GM18873 (cell line): ENCODE results near the gene RAB4A.
A peak's percentile ranks its signal among the peaks of the same experiment; 100 is the strongest.
"Not testable (repeated sequence)": the region's sequence is repeated elsewhere in the genome, so short reads cannot be mapped to it uniquely, and the experiment has no call there.

Experiments used
- ATAC-seq: cut with Tn5 transposase; IDR thresholded peaks from one replicate; pipeline ENCODE4 v1.9.1; 2021; ENCODE audit warnings: mild to moderate bottlenecking, moderate library complexity, moderate number of reproducible peaks; ENCODE audit not compliant: unreplicated experiment, low FRiP score

Gene RAB4A

GRCh38 chr1:229326601-229327000, 55.7 kb downstream of the RAB4A start:
- ATAC-seq: no peak

GRCh38 chr1:229327765-229328164, 56.9 kb downstream of the RAB4A start:
- ATAC-seq: not testable (repeated sequence)

DNA sequence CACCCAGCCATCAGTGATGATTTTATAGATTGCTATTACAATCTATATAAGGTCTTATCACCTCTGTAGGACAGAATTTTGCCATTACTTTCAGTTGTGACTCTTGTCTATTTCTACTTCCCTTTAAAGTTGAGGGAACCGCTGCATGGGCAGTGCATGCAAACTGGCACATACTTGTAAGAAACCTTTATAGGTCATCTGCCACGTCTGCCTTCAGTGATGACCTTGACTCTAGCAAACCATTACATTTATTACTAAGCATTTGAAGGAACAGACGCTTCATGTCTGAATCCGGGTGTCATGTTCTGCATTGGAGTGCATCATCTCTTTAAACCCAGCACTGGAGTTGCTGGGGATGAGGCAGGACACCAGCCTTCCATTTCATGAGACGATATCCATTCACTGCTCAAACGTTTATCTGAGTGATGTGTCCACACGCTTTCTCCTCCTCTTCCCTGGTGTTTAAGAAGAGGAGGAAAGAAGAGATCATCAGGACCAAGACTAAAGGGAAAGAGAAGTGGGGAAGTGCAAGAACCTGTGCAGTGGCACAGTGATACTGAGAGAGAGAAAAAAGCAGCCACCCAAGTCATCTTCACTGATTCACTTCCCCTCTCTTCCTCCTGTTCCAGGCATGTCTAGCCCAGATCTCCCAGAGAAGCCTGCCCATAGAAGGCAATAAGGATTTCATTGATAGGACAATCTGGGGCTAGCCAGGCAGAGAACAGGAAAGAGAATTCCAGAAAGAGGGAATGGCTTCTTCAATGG, 57.9 kb downstream of the RAB4A start:
- no peak for ATAC-seq

DNA sequence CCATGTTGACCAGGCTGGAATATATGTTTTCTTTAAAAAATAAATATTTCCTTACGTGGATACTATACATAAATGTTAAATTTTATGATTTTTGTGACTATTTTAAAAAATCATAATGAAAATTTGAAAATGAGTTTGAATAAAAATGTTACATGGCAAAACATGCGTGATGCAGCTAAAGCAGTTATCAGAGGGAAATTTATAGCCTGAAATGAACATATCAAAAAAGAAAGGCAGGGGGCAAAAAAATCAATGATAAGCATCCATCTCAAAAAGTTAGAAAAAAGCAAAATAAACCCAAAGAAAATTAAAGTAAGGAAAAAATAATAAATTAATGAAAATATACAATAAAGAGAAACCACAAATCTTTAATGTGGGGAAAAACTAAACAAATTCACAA, 63.4 kb downstream of the RAB4A start:
- ATAC-seq: no peak

GRCh38 chr1:229334716-229335115, 63.8 kb downstream of the RAB4A start:
- no peak for ATAC-seq

- no peak for ATAC-seq
Observed at GRCh38 chr1:229336345-229336744, 65.4 kb downstream of the RAB4A start.

DNA sequence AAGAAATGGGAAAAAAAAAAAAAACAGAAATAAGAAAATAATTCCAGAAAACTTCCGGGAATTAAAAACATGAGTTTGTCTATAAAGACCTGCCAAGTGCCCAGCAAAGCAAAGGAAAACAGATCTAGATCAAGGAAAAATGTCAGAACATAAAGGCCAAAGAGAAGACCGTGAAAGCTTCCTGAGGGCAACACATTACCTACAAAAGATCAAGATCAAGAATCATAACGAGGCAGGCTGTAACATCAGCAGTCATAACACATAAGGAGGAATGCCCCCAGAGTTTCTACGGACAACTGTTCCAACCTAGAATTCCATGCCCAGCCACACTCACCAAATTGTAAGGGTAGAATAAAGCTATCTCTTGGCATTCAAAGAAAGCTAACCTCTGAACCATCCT, 68.2 kb downstream of the RAB4A start:
- ATAC-seq: no peak

- no peak for ATAC-seq
Observed at GRCh38 chr1:229339520-229339919, 68.6 kb downstream of the RAB4A start.

- ATAC-seq: no peak
Observed at GRCh38 chr1:229340496-229340895, 69.6 kb downstream of the RAB4A start.

DNA sequence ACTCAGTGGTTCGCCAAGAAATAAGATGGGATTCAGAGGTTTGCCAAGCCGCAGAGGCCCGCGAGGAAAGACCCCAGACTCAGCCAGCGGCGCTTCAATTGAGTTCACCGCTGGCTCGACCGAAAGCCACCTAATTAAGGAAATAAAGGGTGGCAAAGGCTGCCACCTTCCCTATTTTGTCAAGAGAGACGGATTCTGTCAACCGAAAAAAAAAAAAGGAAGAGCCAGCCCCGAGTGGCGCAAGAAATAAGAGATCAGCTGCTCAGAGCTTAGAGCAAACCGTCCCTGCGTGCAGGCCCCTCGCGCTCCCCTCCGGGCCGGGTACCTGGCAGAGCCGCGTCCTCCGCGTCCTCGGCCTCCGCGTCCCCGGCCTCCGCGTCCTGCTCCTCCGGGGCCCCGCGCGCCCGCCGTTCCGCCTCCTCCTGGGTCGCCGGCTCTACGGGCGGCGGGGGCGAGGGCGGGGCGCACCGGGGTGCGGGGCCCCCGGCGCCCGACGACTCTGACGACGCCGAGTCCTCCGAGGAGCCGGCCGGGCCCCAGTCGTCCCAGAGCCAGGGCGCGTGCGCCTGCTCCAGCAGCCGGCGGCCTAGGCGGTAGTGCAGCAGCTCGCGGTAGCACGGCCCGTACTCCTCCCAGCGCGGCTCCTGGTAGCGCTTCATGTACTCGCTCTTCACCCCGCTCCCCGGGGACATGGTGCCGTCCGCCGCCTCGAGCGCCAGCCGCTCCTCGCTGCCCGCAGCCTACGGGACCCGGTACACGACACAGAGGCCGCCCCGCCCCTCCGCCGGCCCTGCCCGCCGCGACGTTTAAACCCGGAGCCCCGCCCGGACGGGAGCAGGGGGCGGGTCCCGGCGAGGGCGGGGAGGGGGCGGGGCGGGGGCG, 71.1 kb downstream of the RAB4A start:
- peak; percentile 48 for ATAC-seq

GRCh38 chr1:229342656-229343569, 72.0 kb downstream of the RAB4A start, which contains the start of gene CCSAP:
Gene CCSAP, minus strand, starts transcription at chr1:229343047. Its CDS starts 582 bp downstream, at chr1:229342465.
- ATAC-seq: peak; percentile 24

- no peak for ATAC-seq
Observed at GRCh38 chr1:229344139-229344538, 73.2 kb downstream of the RAB4A start.

DNA sequence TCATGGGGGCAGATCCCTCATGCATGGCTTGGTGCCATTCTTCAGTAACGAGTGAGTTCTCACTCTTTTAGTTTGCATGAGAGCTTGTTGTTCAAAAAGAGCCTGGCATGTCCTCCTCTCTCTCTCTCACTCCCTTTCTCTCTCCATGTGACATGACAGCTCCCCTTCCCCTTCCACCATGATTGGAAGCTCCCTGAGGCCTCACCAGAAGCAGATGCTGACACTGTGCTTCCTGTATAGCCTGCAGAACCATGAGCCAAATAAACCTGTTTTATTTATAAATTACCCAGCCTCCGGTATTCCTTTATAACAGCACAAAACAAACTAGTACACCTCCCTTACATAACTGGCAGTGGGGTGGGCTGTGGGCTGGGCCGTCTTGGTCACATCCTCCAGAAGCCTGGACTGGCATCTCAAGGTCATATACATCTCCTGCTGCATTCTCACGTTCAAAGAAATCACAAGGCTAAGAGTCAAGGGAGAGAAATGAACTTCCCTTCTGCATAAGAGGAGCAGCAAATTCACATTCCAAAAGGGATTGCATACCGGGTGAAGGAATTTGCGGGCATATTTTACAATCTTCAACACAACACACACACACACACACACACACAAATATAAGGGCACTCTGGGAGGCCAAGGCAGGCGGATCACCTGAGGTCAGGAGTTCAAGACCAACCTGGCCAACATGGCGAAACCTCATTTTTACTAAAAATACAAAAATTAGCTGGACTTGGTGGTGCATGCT, 74.2 kb downstream of the RAB4A start:
- no peak for ATAC-seq

DNA sequence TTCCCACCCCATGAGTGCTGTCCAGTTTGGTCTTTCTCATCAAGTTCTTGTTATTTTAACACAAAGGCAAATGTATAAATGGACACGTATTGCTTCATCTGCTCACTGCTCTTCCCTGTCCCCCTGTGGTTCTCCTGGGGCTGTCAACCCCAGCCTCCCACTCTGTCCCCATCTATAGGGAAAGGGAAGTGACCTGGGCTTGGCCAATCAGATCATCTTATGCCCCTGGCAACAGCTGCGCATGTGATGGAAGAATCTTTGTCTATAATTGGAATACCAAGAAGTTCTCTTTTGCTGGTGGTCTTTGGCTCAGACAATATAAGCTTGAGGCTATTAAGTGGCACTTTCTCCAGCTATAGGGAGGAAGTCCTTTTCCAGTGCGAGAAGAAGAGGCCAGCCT, 76.6 kb downstream of the RAB4A start:
- no peak for ATAC-seq

GRCh38 chr1:229349463-229350385, 78.8 kb downstream of the RAB4A start:
- no peak for ATAC-seq

GRCh38 chr1:229352975-229353374, 82.1 kb downstream of the RAB4A start:
- ATAC-seq: no peak

DNA sequence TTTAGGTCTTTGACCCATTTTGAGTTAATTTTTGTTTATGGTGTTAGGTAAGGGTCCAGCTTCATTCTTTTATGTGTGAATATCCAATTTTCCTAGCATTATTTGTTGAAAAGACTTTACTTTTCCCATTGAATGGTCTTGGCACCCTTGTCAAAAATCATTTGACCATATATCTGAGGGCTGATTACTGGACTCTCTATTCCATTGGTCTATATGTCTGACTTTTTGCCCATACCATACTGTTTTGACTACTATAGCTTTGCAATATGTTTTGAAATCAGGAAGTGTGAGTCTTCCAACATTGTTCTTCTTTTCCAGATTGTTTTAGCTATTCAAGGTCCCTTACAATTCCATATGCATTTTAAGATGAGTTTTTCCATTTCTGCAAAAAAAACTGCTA, 83.3 kb downstream of the RAB4A start:
- ATAC-seq: no peak
